Measurements from ENCODE around the gene GFY. TPM values are rescaled to one million over a fixed set of nuclear protein-coding genes. Genes with fewer than 3 reads are reported as not detected.

The GFY gene
- polyA plus RNA-seq, 1 donor from 2014 or later: not detected

GRCh38 chr19:49396738-49397505 lies 28.3 kb upstream of the GFY start:
- Histone ChIP-seq H4K20me1 (ENCODE audit: insufficient read depth) (no peaks in the 10 kb centered on the region), H3F3A (ENCODE audit: insufficient read depth, low read length, poor library complexity, severe bottlenecking) (no peaks in the 10 kb centered on the region), H3K79me2 (replicated peaks; ENCODE audit: insufficient read depth, low read length) (no peaks in the 10 kb centered on the region), H3K36me3 (ENCODE audit: insufficient read depth, low read length) (no peaks in the 10 kb centered on the region), H3K27me3 (ENCODE audit: insufficient read depth, low read depth, low read length) (no peaks in the 10 kb centered on the region), H3K9ac (ENCODE audit: low read length) (no peak overlapping the region), H3K9me3 (ENCODE audit: low read length) (no peaks in the 10 kb centered on the region), H3K4me3 (ENCODE audit: low read length) (no peak overlapping the region), H3K9me2 (ENCODE audit: insufficient read depth, low read length) (no peaks in the 10 kb centered on the region), H3K4me2 (ENCODE audit: low read length) (no peak overlapping the region), H2AFZ (ENCODE audit: low read depth, low read length) (no peak overlapping the region), H3K27ac (ENCODE audit: low read length) (no peak overlapping the region)
- TF ChIP-seq RAD21 (conservative IDR thresholded peaks at IDR 0.05) (no peak), REST (IDR thresholded peaks at IDR 0.05; ENCODE audit: borderline replicate concordance) (no peak), MXI1 (conservative IDR thresholded peaks at IDR 0.05; ENCODE audit: poor library complexity, severe bottlenecking) (no peak), CTCF (IDR thresholded peaks at IDR 0.05; ENCODE audit: poor library complexity, severe bottlenecking) (no peak), POLR2AphosphoS5 (IDR thresholded peaks at IDR 0.05) (no peak), EP300 (conservative IDR thresholded peaks at IDR 0.05; ENCODE audit: poor library complexity, severe bottlenecking) (no peak)

DNA sequence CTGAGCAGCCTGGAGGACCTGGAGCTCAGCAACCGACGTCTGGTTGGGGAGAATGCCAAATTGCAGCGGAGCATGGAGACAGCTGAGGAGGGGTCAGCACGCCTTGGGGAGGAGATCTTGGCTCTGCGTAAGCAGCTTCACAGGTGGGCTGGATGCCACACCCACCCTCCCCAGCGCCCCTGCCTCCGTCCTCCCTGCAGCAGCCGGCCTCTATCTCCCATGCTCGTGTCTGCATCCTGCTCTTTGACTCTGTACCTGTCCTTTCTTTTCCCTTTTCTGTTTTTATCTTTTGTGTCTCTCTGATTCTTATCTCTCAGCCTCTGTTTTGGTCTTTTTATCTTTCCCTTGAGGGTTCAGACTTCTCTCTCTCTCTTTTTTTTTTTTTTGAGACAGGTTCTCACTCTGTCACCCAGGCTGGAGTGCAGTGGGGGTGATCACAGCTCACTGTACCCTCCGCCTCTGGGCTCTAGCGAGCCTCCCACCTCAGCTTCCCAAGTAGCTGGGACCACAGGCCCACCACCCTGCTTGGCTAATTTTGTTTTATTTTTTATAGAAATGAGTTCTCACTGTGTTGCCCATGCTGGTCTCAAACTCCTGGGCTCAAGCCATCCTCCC lies 27.1 kb upstream of the GFY start:
- no peak overlapping the region for H3K4me3 ChIP-seq (ENCODE audit: low read length)
- no peak overlapping the region for H2AFZ ChIP-seq (ENCODE audit: low read depth, low read length)
- H3K9me2 ChIP-seq (ENCODE audit: insufficient read depth, low read length): no peaks in the 10 kb centered on the region
- no peaks in the 10 kb centered on the region for H3K36me3 ChIP-seq (ENCODE audit: insufficient read depth, low read length)
- H3K9me3 ChIP-seq (ENCODE audit: low read length): no peaks in the 10 kb centered on the region
- no peak overlapping the region for H3K4me2 ChIP-seq (ENCODE audit: low read length)
- H3K27ac ChIP-seq (ENCODE audit: low read length): no peak overlapping the region
- no peaks in the 10 kb centered on the region for H3K79me2 ChIP-seq (replicated peaks; ENCODE audit: insufficient read depth, low read length)
- TF ChIP-seq CTCF (IDR thresholded peaks at IDR 0.05; ENCODE audit: poor library complexity, severe bottlenecking) (no peak), EZH2 (IDR thresholded peaks at IDR 0.05; ENCODE audit: borderline replicate concordance, insufficient read depth, low read length, poor library complexity, severe bottlenecking) (no peak), REST (IDR thresholded peaks at IDR 0.05; ENCODE audit: borderline replicate concordance) (no peak), MXI1 (conservative IDR thresholded peaks at IDR 0.05; ENCODE audit: poor library complexity, severe bottlenecking) (no peak), POLR2AphosphoS5 (IDR thresholded peaks at IDR 0.05) (no peak), EP300 (conservative IDR thresholded peaks at IDR 0.05; ENCODE audit: poor library complexity, severe bottlenecking) (no peak), TAF1 (IDR thresholded peaks at IDR 0.05; ENCODE audit: low read depth) (no peak), RAD21 (conservative IDR thresholded peaks at IDR 0.05) (no peak), SMC3 (conservative IDR thresholded peaks at IDR 0.05; ENCODE audit: poor library complexity) (no peak)
- no peaks in the 10 kb centered on the region for H4K20me1 ChIP-seq (ENCODE audit: insufficient read depth)
- no peaks in the 10 kb centered on the region for H3K27me3 ChIP-seq (ENCODE audit: insufficient read depth, low read depth, low read length)
- H3F3A ChIP-seq (ENCODE audit: insufficient read depth, low read length, poor library complexity, severe bottlenecking): no peaks in the 10 kb centered on the region
- H3K9ac ChIP-seq (ENCODE audit: low read length): no peak overlapping the region
